ENCODE data around the gene RNF13.

DNA sequence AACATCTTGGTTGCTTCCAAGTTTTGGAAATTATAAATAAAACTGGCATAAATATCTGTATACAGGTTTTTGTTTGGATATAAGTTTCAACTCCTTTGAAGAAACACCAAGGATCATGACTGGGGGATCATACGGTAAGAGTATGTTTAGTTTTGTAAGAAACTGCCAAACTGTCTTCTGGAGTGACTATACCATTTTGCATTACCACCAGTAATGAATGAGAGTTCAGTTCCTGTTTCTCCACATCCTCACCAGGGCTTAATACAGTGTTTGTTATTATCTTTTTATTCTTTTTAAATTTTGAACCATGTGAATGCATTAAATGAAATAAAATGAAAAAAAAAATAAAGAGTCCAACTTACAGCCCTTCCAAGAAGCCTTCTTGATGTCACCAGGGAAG lies 17.0 kb upstream of the RNF13 start:
- TF ChIP-seq CTCF (IDR thresholded peaks at IDR 0.05) (no peak), POLR2A (IDR thresholded peaks at IDR 0.05) (no peak)
